Activated CD4-positive, alpha-beta T cell treated with anti-CD3 and anti-CD28 coated beads for 4 hours (primary cell): Measurements from ENCODE around the gene PGA4.
"Not testable (repeated sequence)": the region's sequence is repeated elsewhere in the genome, so short reads cannot be mapped to it uniquely, and the experiment has no call there.

ENCODE experiments used
- DNase-seq, 2 donors: peaks; one replicate each; pipeline ENCODE4 v3.0.0-alpha.2; 2020

The PGA4 gene

GRCh38 chr11:61222047-61222446 is at the start of gene PGA4:
Gene PGA4, plus strand, starts transcription at chr11:61222347. Its CDS starts 54 bp downstream, at chr11:61222401.
- DNase-seq, result not testable (repeated sequence)

GRCh38 chr11:61172356-61172755 is 49.8 kb upstream of the PGA4 start:
- DNase-seq, result no peak

- DNase-seq, result no peak
These were observed 49.3 kb upstream of the PGA4 start for GRCh38 chr11:61172888-61173287.

- DNase-seq, result no peak
These were observed 48.7 kb upstream of the PGA4 start for GRCh38 chr11:61173456-61173855.

GRCh38 chr11:61174273-61174672 is 47.9 kb upstream of the PGA4 start:
- DNase-seq, result no peak

GRCh38 chr11:61174949-61175348 is 47.2 kb upstream of the PGA4 start:
- DNase-seq, result no peak

- no peak for DNase-seq
These were observed 45.7 kb upstream of the PGA4 start for GRCh38 chr11:61176446-61176845.

GRCh38 chr11:61180205-61180604 is 41.9 kb upstream of the PGA4 start:
- DNase-seq, result not testable (repeated sequence)

GRCh38 chr11:61181489-61181888 is 40.7 kb upstream of the PGA4 start:
- no peak for DNase-seq

- DNase-seq, result no peak
These were observed 38.5 kb upstream of the PGA4 start for GRCh38 chr11:61183645-61184044.

GRCh38 chr11:61186504-61186903 is 35.6 kb upstream of the PGA4 start:
- DNase-seq, result no peak

GRCh38 chr11:61187505-61188130 is 34.5 kb upstream of the PGA4 start:
- DNase-seq, result peak; percentile 70 to 82

- no peak for DNase-seq
These were observed 32.2 kb upstream of the PGA4 start for GRCh38 chr11:61189933-61190332.

- no peak for DNase-seq
These were observed 28.6 kb upstream of the PGA4 start for GRCh38 chr11:61193596-61193995.

GRCh38 chr11:61194169-61194671 is 27.9 kb upstream of the PGA4 start:
- no peak for DNase-seq

- DNase-seq, result no peak
These were observed 27.0 kb upstream of the PGA4 start for GRCh38 chr11:61194981-61195695.

GRCh38 chr11:61195719-61196118 is 26.4 kb upstream of the PGA4 start:
- DNase-seq, result no peak

- no peak for DNase-seq
These were observed 23.8 kb upstream of the PGA4 start for GRCh38 chr11:61198361-61198760.

- no peak for DNase-seq
These were observed 23.1 kb upstream of the PGA4 start for GRCh38 chr11:61198948-61199523.

GRCh38 chr11:61201476-61201875 is 20.7 kb upstream of the PGA4 start:
- no peak for DNase-seq

GRCh38 chr11:61202950-61203746 is 19.0 kb upstream of the PGA4 start, which contains the start of gene PGA3:
Gene PGA3, plus strand, starts transcription at chr11:61203515. Its CDS starts 50 bp downstream, at chr11:61203565.
- not testable (repeated sequence) for DNase-seq

- not testable (repeated sequence) for DNase-seq
These were observed 18.3 kb upstream of the PGA4 start for GRCh38 chr11:61203873-61204272.

GRCh38 chr11:61204502-61205059 is 17.6 kb upstream of the PGA4 start:
- DNase-seq, result not testable (repeated sequence)
